H9 (cell line): Measurements from ENCODE around the gene WDR36. TPM values are rescaled to one million over a fixed set of nuclear protein-coding genes. Genes with fewer than 3 reads are reported as not detected.

Experiments
- DNase-seq: peaks from one replicate; pipeline ENCODE4 v3.0.0-alpha.2; 2017
- H2AFZ ChIP-seq: one replicate; pipeline ENCODE4 v1.6.1; 2013; ENCODE audit warnings: mild to moderate bottlenecking, low read length, control low read depth, moderate library complexity
- H2AK5ac ChIP-seq: 2 replicates; pipeline ENCODE4 v1.6.1; 2013; ENCODE audit warnings: low read length, control low read depth, mixed read lengths; ENCODE audit not compliant: insufficient read length
- H2BK120ac ChIP-seq: one replicate; pipeline ENCODE4 v1.6.1; 2013; ENCODE audit warnings: low read depth, mild to moderate bottlenecking, low read length, control low read depth, inconsistent platforms; ENCODE audit not compliant: poor library complexity, severe bottlenecking
- H2BK12ac ChIP-seq: 2 replicates; pipeline ENCODE4 v1.6.1; 2013; ENCODE audit warnings: low read length, control low read depth, mixed read lengths, low read depth; ENCODE audit not compliant: insufficient read length
- H2BK15ac ChIP-seq: 2 replicates; pipeline ENCODE4 v1.6.1; 2013; ENCODE audit warnings: low read depth, low read length, control low read depth
- H2BK20ac ChIP-seq: one replicate; pipeline ENCODE4 v1.6.1; 2013; ENCODE audit warnings: low read depth, mild to moderate bottlenecking, low read length, control low read depth, inconsistent platforms; ENCODE audit not compliant: poor library complexity, severe bottlenecking
- H2BK5ac ChIP-seq: 2 replicates; pipeline ENCODE4 v1.6.1; 2013; ENCODE audit warnings: low read length, control low read depth, mixed read lengths; ENCODE audit not compliant: insufficient read length
- H3K14ac ChIP-seq: 2 replicates; pipeline ENCODE4 v1.6.1; 2013; ENCODE audit warnings: low read length, control low read depth; ENCODE audit not compliant: insufficient read depth
- H3K18ac ChIP-seq: 2 replicates; pipeline ENCODE4 v1.6.1; 2013; ENCODE audit warnings: low read depth, mild to moderate bottlenecking, mixed read lengths, low read length, control low read depth; ENCODE audit not compliant: insufficient read length
- H3K23ac ChIP-seq: 2 replicates; pipeline ENCODE4 v1.6.1; 2013; ENCODE audit warnings: low read length, control low read depth, mixed read lengths, low read depth; ENCODE audit not compliant: insufficient read length
- H3K23me2 ChIP-seq: 2 replicates; pipeline ENCODE4 v1.6.1; 2013; ENCODE audit warnings: low read depth, mild to moderate bottlenecking, mixed read lengths, low read length, control low read depth; ENCODE audit not compliant: insufficient read length, poor library complexity, severe bottlenecking
- H3K27ac ChIP-seq: 2 replicates; pipeline ENCODE4 v1.5.1; 2013; ENCODE audit warnings: low read length, control low read depth, mixed read lengths, low read depth; ENCODE audit not compliant: insufficient read length
- H3K27me3 ChIP-seq: 2 replicates; pipeline ENCODE4 v1.6.1; 2013; ENCODE audit warnings: low read length, control low read depth, inconsistent platforms; ENCODE audit not compliant: insufficient read depth
- H3K4ac ChIP-seq: 2 replicates; pipeline ENCODE4 v1.6.1; 2013; ENCODE audit warnings: low read depth, mild to moderate bottlenecking, control low read depth, inconsistent platforms, low read length, moderate library complexity
- H3K4me1 ChIP-seq: 2 replicates; pipeline ENCODE4 v1.6.1; 2013; ENCODE audit warnings: low read length, control low read depth, inconsistent platforms; ENCODE audit not compliant: insufficient read depth
- H3K4me2 ChIP-seq: 2 replicates; pipeline ENCODE4 v1.6.1; 2013; ENCODE audit warnings: low read length, control low read depth, mixed read lengths; ENCODE audit not compliant: insufficient read length, insufficient read depth
- H3K56ac ChIP-seq: 2 replicates; pipeline ENCODE4 v1.6.1; 2013; ENCODE audit warnings: low read depth, mild to moderate bottlenecking, mixed read lengths, low read length, control low read depth; ENCODE audit not compliant: insufficient read length
- H3K79me1 ChIP-seq: 2 replicates; pipeline ENCODE4 v1.6.1; 2013; ENCODE audit warnings: low read depth, mild to moderate bottlenecking, moderate library complexity, low read length, control low read depth, inconsistent platforms; ENCODE audit not compliant: insufficient read depth, poor library complexity, severe bottlenecking
- H3K79me2 ChIP-seq: 2 replicates; pipeline ENCODE4 v1.6.1; 2013; ENCODE audit warnings: low read length, control low read depth, inconsistent platforms; ENCODE audit not compliant: insufficient read depth
- H3K9ac ChIP-seq: 2 replicates; pipeline ENCODE4 v1.6.1; 2013; ENCODE audit warnings: low read length, control low read depth, mixed read lengths; ENCODE audit not compliant: insufficient read length; ENCODE audit errors: extremely low read depth
- H3K9me3 ChIP-seq: one replicate; pipeline ENCODE4 v1.6.1; 2013; ENCODE audit warnings: low read depth, low read length, inconsistent platforms; ENCODE audit not compliant: control insufficient read depth
- H3T11ph ChIP-seq: one replicate; pipeline ENCODE4 v1.6.1; 2013; ENCODE audit warnings: mild to moderate bottlenecking, low read length, control low read depth, inconsistent platforms
- H4K20me1 ChIP-seq: one replicate; pipeline ENCODE4 v1.6.1; 2013; ENCODE audit not compliant: control insufficient read depth, insufficient read length, insufficient read depth
- H4K5ac ChIP-seq: 2 replicates; pipeline ENCODE4 v1.6.1; 2013; ENCODE audit warnings: low read depth, mild to moderate bottlenecking, mixed read lengths, low read length, control low read depth; ENCODE audit not compliant: insufficient read length
- H4K8ac ChIP-seq: replicated peaks from 2 replicates; pipeline ENCODE4 v1.6.1; 2013; ENCODE audit warnings: low read length, control low read depth, mixed read lengths, low read depth; ENCODE audit not compliant: insufficient read length
- H4K91ac ChIP-seq: 2 replicates; pipeline ENCODE4 v1.6.1; 2013; ENCODE audit warnings: low read depth, mild to moderate bottlenecking, moderate library complexity, mixed read lengths, low read length, control low read depth; ENCODE audit not compliant: insufficient read length
- H3K27ac Mint-ChIP-seq, 3 experiments: 2 replicates in 2 of 3; 3 replicates in 1 of 3; pipeline ENCODE4 v1.8.0; 2020 to 2021; ENCODE audit warnings: mixed read lengths in 3 of 3, mild to moderate bottlenecking in 1 of 3, moderate library complexity in 1 of 3
- H3K27me3 Mint-ChIP-seq: 2 replicates; pipeline ENCODE4 v1.8.0; 2021; ENCODE audit warnings: low read depth, mild to moderate bottlenecking, moderate library complexity, mixed read lengths
- H3K36me3 Mint-ChIP-seq, 3 experiments: 2 replicates in 2 of 3; 3 replicates in 1 of 3; pipeline ENCODE4 v1.8.0; 2020 to 2021; ENCODE audit warnings: low read depth in 3 of 3, mixed read lengths in 3 of 3; ENCODE audit not compliant: insufficient read depth in 1 of 3
- H3K4me1 Mint-ChIP-seq, 2 experiments: 2 replicates each; pipeline ENCODE4 v1.8.0; 2020; ENCODE audit warnings: mixed read lengths in 2 of 2
- H3K4me3 Mint-ChIP-seq, 2 experiments: 2 replicates in 1 of 2; 3 replicates in 1 of 2; pipeline ENCODE4 v1.8.0; 2020 to 2021; ENCODE audit warnings: mild to moderate bottlenecking in 2 of 2, mixed read lengths in 2 of 2, moderate library complexity in 1 of 2
- H3K9me3 Mint-ChIP-seq, 2 experiments: 2 replicates in 1 of 2; 3 replicates in 1 of 2; pipeline ENCODE4 v1.8.0; 2020; ENCODE audit warnings: mild to moderate bottlenecking in 2 of 2, mixed read lengths in 2 of 2, moderate library complexity in 1 of 2
- WGBS: extraction: QIAGEN DNeasy Blood & Tissue Kit; methylation state at CpG from one replicate; pipeline ENCODE4 v1.1.7; 2013; ENCODE audit warnings: missing lambda C conversion rate, low lambda C conversion rate, mixed read lengths; ENCODE audit not compliant: insufficient read length; ENCODE audit errors: extremely low coverage; 5-methylcytosine and 5-hydroxymethylcytosine counted together
- total RNA-seq: library from RNA; stranded (reverse); gene quantifications from 2 replicates; pipeline ENCODE4 v1.2.1, GENCODE V29; 2021
- TF ChIP-seq, protein P1 (sequence below): fragments of 200-600 bp; sonication (generic); conservative IDR thresholded peaks from 3 replicates; pipeline ENCODE4 v1.8.0; 2021; ENCODE audit warnings: antibody characterized with exemption, mild to moderate bottlenecking

WDR36 gene
- total RNA-seq, 1 experiment from 2014 or later = 42.0 TPM

DNA sequence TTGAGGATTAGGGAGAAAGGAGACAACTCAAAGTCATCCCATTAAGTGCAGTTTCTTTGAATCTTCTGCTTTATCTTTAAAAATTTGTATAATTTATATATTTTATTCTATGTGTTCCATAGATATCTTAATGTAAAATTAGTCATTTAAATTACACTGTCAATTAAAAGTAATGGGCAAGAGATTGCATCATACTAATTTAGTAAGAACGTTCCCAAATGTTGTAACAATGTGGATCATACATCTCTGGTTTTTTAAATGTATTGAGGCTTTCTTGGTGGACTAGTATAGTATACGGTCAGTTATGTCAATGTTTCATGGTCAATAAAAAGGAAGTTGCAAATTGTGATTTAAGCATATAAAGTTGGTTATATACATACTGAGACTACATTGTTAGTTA, 14.5 kb upstream of the WDR36 start:
- Histone ChIP-seq H2AK5ac (no peak overlapping the region), H4K5ac (no peak overlapping the region), H2BK5ac (no peak overlapping the region), H3K9me3 (no peaks in the 10 kb centered on the region), H4K20me1 (no peaks in the 10 kb centered on the region), H2BK15ac (no peak overlapping the region), H3K79me2 (no peaks in the 10 kb centered on the region), H3K23me2 (peaks cover 6% of the 10 kb centered on the region), H2BK20ac (no peak overlapping the region), H3K4me2 (no peak overlapping the region), H3K27me3 (no peaks in the 10 kb centered on the region; the same call in 1 of the 2 replicates), H3K14ac (no peak overlapping the region), H3K79me1 (no peaks in the 10 kb centered on the region), H3K18ac (no peak overlapping the region), H3K56ac (no peak overlapping the region), H3K23ac (no peak overlapping the region), H2AFZ (no peak overlapping the region), H2BK12ac (no peak overlapping the region), H2BK120ac (no peak overlapping the region), H3K4me1 (no peaks in the 10 kb centered on the region), H3K9ac (no peak overlapping the region), H4K91ac (no peak overlapping the region), H3K4ac (no peak overlapping the region), H3T11ph (no peak overlapping the region), H4K8ac (no peak overlapping the region), H3K27ac (no peak overlapping the region)
- Mint-ChIP-seq H3K9me3 (no peaks in the 10 kb centered on the region), H3K27ac (no peak overlapping the region), H3K4me1 (peaks cover 7 to 9% of the 10 kb centered on the region in 2 experiments; a peak in 3 of 4 replicates), H3K36me3 (no peaks in the 10 kb centered on the region), H3K27me3 (peaks cover 32% of the 10 kb centered on the region), H3K4me3 (no peak overlapping the region)
- WGBS = no CpG with 5 or more reads among the region's 2 CpGs
- TF ChIP-seq, protein P1, sequence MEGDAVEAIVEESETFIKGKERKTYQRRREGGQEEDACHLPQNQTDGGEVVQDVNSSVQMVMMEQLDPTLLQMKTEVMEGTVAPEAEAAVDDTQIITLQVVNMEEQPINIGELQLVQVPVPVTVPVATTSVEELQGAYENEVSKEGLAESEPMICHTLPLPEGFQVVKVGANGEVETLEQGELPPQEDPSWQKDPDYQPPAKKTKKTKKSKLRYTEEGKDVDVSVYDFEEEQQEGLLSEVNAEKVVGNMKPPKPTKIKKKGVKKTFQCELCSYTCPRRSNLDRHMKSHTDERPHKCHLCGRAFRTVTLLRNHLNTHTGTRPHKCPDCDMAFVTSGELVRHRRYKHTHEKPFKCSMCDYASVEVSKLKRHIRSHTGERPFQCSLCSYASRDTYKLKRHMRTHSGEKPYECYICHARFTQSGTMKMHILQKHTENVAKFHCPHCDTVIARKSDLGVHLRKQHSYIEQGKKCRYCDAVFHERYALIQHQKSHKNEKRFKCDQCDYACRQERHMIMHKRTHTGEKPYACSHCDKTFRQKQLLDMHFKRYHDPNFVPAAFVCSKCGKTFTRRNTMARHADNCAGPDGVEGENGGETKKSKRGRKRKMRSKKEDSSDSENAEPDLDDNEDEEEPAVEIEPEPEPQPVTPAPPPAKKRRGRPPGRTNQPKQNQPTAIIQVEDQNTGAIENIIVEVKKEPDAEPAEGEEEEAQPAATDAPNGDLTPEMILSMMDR = no peak
- DNase-seq = no peak
